Adipocyte (in vitro differentiated cells): Measurements from ENCODE around the gene MBLAC1.

Experiments used
- DNase-seq: peaks from one replicate; pipeline ENCODE4 v3.0.0-alpha.2; 2015; ENCODE audit warnings: low read depth
- H3K27me3 ChIP-seq: replicated peaks from 2 replicates; pipeline ENCODE4 v1.7.0; 2013; ENCODE audit warnings: mild to moderate bottlenecking, low read length, moderate library complexity; ENCODE audit not compliant: control insufficient read depth, insufficient read depth
- H3K36me3 ChIP-seq: 2 replicates; pipeline ENCODE4 v1.7.0; 2013; ENCODE audit warnings: low read length, mild to moderate bottlenecking, moderate library complexity; ENCODE audit not compliant: control insufficient read depth, insufficient read depth, severe bottlenecking
- H3K4me1 ChIP-seq: 2 replicates; pipeline ENCODE4 v1.7.0; 2013; ENCODE audit warnings: mild to moderate bottlenecking, low read length, moderate library complexity; ENCODE audit not compliant: control insufficient read depth, insufficient read depth
- H3K4me3 ChIP-seq: 2 replicates; pipeline ENCODE4 v1.7.0; 2013; ENCODE audit warnings: mild to moderate bottlenecking, low read length, moderate library complexity
- H3K9ac ChIP-seq: 2 replicates; pipeline ENCODE4 v1.7.0; 2013; ENCODE audit warnings: mild to moderate bottlenecking, low read length, moderate library complexity
- H3K9me3 ChIP-seq: 2 replicates; pipeline ENCODE4 v1.7.0; 2013; ENCODE audit warnings: mild to moderate bottlenecking, low read length, moderate library complexity; ENCODE audit not compliant: control insufficient read depth

MBLAC1 gene

GRCh38 chr7:100111914-100112313, 14.9 kb upstream of the MBLAC1 start:
- no peaks in the 10 kb centered on the region for H3K4me1 ChIP-seq
- no peaks in the 10 kb centered on the region for H3K9me3 ChIP-seq
- DNase-seq, result no peak
- H3K36me3 ChIP-seq, result peaks cover 48% of the 10 kb centered on the region
- no peaks in the 10 kb centered on the region for H3K27me3 ChIP-seq
- H3K4me3 ChIP-seq, result no peak overlapping the region
- no peak overlapping the region for H3K9ac ChIP-seq

- peaks cover 5% of the 10 kb centered on the region for H3K4me1 ChIP-seq
- no peak overlapping the region for H3K4me3 ChIP-seq
- H3K9ac ChIP-seq, result no peak overlapping the region
- H3K27me3 ChIP-seq, result no peaks in the 10 kb centered on the region
- peaks cover 22% of the 10 kb centered on the region for H3K36me3 ChIP-seq
- DNase-seq, result no peak
- H3K9me3 ChIP-seq, result no peaks in the 10 kb centered on the region
These were observed 11.7 kb upstream of the MBLAC1 start for GRCh38 chr7:100115026-100115425.

GRCh38 chr7:100118388-100119071, 8.2 kb upstream of the MBLAC1 start:
- no peak for DNase-seq
- no peaks in the 10 kb centered on the region for H3K9me3 ChIP-seq
- peaks cover 13% of the 10 kb centered on the region for H3K4me1 ChIP-seq
- H3K27me3 ChIP-seq, result no peaks in the 10 kb centered on the region
- H3K36me3 ChIP-seq, result peaks cover 6% of the 10 kb centered on the region
- peak overlapping the region; percentile 92 for H3K4me3 ChIP-seq
- peak overlapping the region; percentile 92 for H3K9ac ChIP-seq

- Histone ChIP-seq H3K36me3 (no peaks in the 10 kb centered on the region), H3K9me3 (no peaks in the 10 kb centered on the region), H3K27me3 (no peaks in the 10 kb centered on the region), H3K9ac (peak within 1 kb of the TSS; percentile 92), H3K4me3 (peak within 1 kb of the TSS; percentile 92), H3K4me1 (peaks cover 13% of the 10 kb centered on the region)
- peak; percentile 98 for DNase-seq
These were observed 7.4 kb upstream of the MBLAC1 start, which contains the start of the genes CNPY4 and TAF6 for GRCh38 chr7:100119072-100119969. Gene CNPY4 (plus strand): TSS chr7:100119634. CDS start chr7:100119745, 111 bp downstream. Gene TAF6 (minus strand): TSS chr7:100119358. CDS start chr7:100114209, 5,149 bp downstream.

- Histone ChIP-seq H3K4me1 (peaks cover 13% of the 10 kb centered on the region), H3K4me3 (peak overlapping the region; percentile 92), H3K27me3 (no peaks in the 10 kb centered on the region), H3K36me3 (peaks cover 4% of the 10 kb centered on the region), H3K9me3 (no peaks in the 10 kb centered on the region), H3K9ac (peak overlapping the region; percentile 92)
- peak; percentile 79 for DNase-seq
These were observed 6.6 kb upstream of the MBLAC1 start for GRCh38 chr7:100119970-100120732.

- Histone ChIP-seq H3K27me3 (no peaks in the 10 kb centered on the region), H3K9me3 (no peaks in the 10 kb centered on the region), H3K4me3 (peak overlapping the region; percentile 92), H3K4me1 (peaks cover 13% of the 10 kb centered on the region), H3K36me3 (peaks cover 4% of the 10 kb centered on the region), H3K9ac (peak overlapping the region; percentile 92)
- DNase-seq, result no peak
These were observed 6.1 kb upstream of the MBLAC1 start for GRCh38 chr7:100120733-100121036.

GRCh38 chr7:100122067-100122466, 4.7 kb upstream of the MBLAC1 start:
- Histone ChIP-seq H3K9ac (no peak overlapping the region), H3K4me3 (no peak overlapping the region), H3K4me1 (peaks cover 17% of the 10 kb centered on the region), H3K9me3 (no peaks in the 10 kb centered on the region), H3K27me3 (no peaks in the 10 kb centered on the region), H3K36me3 (peaks cover 4% of the 10 kb centered on the region)
- no peak for DNase-seq

GRCh38 chr7:100122568-100122967, 4.2 kb upstream of the MBLAC1 start:
- DNase-seq, result no peak
- peaks cover 4% of the 10 kb centered on the region for H3K36me3 ChIP-seq

GRCh38 chr7:100124301-100125230, 2.2 kb upstream of the MBLAC1 start:
- H3K9ac ChIP-seq, result no peak overlapping the region
- DNase-seq, result no peak
- no peak overlapping the region for H3K4me3 ChIP-seq
- no peaks in the 10 kb centered on the region for H3K9me3 ChIP-seq
- H3K4me1 ChIP-seq, result peaks cover 20% of the 10 kb centered on the region
- no peaks in the 10 kb centered on the region for H3K27me3 ChIP-seq
- H3K36me3 ChIP-seq, result peaks cover 4% of the 10 kb centered on the region

More at GRCh38 chr7:100122568-100122967, 4.2 kb upstream of the MBLAC1 start:
- H3K9me3 ChIP-seq, result no peaks in the 10 kb centered on the region
- H3K4me1 ChIP-seq, result peaks cover 17% of the 10 kb centered on the region
- H3K4me3 ChIP-seq, result no peak overlapping the region
- H3K9ac ChIP-seq, result no peak overlapping the region
- no peaks in the 10 kb centered on the region for H3K27me3 ChIP-seq

GRCh38 chr7:100126239-100126930, 382 bp upstream of the MBLAC1 start:
- H3K9me3 ChIP-seq, result no peaks in the 10 kb centered on the region
- H3K27me3 ChIP-seq, result no peaks in the 10 kb centered on the region
- peaks cover 4% of the 10 kb centered on the region for H3K36me3 ChIP-seq
- DNase-seq, result no peak
- peaks cover 15% of the 10 kb centered on the region for H3K4me1 ChIP-seq
- peak overlapping the region; percentile 98 for H3K4me3 ChIP-seq
- peak overlapping the region; percentile 98 for H3K9ac ChIP-seq
